Stimulated activated CD8-positive, alpha-beta memory T cell treated with anti-CD3 and anti-CD28 coated beads, Interleukin-2, amount 100 ng/mL, for 48 hours (primary cell): Measurements from ENCODE around the gene HARS1.
"Not testable (repeated sequence)": the region's sequence is repeated elsewhere in the genome, so short reads cannot be mapped to it uniquely, and the experiment has no call there.

ENCODE experiments used
- DNase-seq, 2 donors: peaks; one replicate each; pipeline ENCODE4 v3.0.0-alpha.2; 2020; ENCODE audit warnings: low read depth in 2 of 2

The HARS1 gene

GRCh38 chr5:140633501-140633900 is 57.7 kb downstream of the HARS1 start:
- no peak for DNase-seq

DNA sequence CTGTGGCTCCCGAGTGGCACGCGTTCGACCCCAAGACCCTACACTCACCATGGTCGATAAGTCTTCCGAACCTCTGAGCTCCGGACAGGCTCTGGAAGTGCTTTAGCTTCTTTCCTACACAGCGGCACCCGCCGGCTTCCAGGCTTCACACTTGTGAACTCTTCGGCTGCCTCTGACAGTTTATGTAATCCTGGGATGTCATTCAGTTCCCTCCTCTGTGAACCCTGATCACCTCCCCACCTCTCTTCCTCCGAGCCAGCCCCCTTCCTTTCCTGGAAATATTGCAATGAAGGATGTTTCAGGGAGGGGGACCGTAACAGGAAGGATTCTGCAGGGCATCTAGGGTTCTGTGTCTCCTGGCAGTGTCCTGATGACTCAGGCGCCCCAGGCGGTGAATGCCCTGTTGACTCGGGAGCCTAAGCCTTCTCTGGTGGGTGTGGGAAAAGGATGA is 58.1 kb downstream of the HARS1 start, which contains the start of gene CD14:
CD14 (minus strand) TSS at position 155 of the 451 bp plus-strand sequence; CDS start at position 51, 104 bp downstream.
- no peak for DNase-seq

DNA sequence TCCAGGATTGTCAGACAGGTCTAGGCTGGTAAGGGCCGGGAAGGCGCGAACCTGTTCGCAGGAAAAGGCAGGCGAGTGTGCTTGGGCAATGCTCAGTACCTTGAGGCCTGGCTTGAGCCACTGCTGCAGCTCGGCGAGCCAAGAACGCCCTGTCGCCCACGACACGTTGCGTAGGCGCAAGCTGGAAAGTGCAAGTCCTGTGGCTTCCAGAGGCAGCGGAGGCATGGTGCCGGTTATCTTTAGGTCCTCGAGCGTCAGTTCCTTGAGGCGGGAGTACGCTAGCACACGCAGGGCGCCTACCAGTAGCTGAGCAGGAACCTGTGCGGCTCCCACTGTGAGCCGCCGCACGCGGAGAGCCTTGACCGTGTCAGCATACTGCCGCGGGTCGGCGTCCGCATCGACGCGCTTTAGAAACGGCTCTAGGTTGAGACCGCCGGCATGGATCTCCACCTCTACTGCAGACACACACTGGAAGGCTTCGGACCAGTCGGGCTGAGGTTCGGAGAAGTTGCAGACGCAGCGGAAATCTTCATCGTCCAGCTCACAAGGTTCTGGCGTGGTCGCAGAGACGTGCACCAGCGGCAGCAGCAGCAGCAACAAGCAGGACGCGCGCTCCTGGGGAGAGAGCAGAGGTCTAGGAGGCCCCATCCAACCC is 58.7 kb downstream of the HARS1 start:
- peak in 1 of 2 donors; percentile 23 for DNase-seq

DNA sequence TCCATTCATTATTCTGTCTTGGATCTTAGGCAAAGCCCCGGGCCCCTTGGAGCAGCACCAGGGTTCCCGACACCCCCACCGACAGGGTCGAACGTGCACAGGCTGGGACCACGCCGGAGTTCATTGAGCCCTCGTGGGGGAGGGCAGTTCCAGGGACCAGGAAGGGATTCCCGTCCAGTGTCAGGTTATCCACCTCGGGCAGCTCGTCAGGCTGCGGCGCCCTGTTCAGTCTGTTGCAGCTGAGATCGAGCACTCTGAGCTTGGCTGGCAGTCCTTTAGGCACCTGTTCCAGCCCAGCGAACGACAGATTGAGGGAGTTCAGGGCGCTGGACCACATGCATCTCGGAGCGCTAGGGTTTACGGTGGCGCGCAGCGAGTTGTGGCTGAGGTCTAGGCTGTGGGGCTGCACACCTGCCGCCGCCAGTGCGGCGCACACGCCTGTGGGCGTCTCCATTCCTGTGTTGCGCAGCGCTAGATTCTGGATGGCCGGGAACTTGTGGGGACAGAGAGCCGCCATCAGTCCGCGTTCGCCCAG is 59.3 kb downstream of the HARS1 start:
- peak in 1 of 2 donors; percentile 10 for DNase-seq

GRCh38 chr5:140631036-140631417 is 60.1 kb downstream of the HARS1 start:
- DNase-seq: no peak

GRCh38 chr5:140630292-140631035 is 60.7 kb downstream of the HARS1 start:
- no peak for DNase-seq

DNA sequence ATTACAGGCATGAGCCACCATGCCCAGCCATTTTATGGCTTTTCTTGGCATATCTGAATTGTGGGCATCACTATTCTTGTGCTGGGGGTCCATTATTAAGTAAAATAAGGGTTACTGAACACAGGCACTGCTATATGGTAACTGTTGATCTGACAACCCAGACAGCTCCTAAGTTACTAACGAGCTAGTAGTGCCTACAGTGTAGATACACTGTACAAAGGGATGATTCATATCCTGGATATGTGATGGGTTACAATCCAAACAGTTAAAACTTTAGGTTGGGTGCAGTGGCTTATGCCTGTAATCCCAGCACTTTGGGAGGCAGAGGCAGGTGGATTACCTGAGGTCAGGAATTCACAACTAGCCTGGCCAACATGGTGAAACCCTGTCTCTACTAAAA is 62.5 kb downstream of the HARS1 start:
- DNase-seq: no peak

DNA sequence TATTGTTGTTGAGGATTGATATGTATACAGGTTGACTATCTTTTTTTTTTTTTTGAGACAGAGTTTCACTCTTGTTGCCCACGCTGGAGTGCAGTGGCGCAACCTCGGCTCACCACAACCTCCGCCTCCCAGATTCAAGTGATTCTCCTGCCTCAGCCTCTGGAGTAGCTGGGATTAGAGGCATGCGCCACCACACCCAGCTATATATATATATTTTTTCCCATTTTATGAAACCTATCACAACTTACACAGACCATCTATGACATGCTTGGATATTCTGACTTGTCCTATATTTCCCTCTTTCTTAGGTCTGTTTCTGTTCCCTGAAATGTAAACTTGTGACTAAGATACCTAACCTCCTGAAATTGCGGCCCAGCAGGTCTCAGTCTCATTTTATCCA is 63.2 kb downstream of the HARS1 start:
- no peak for DNase-seq

GRCh38 chr5:140624886-140625285 is 66.3 kb downstream of the HARS1 start:
- not testable (repeated sequence) for DNase-seq
